HepG2 (cell line): ENCODE measurements around the gene CNTRL. TPM values are rescaled to one million over a fixed set of nuclear protein-coding genes. Genes with fewer than 3 reads are reported as not detected.

Experiments
- DPF2 ChIP-seq: sonication (generic); formaldehyde crosslinking; IDR thresholded peaks from 2 replicates; pipeline ENCODE4 v1.4.0; 2020; ENCODE audit warnings: mild to moderate bottlenecking, low read depth, missing genetic modification reagents, borderline replicate concordance
- HNRNPK ChIP-seq: fragments of 200-400 bp; formaldehyde crosslinking; IDR thresholded peaks from 2 replicates; pipeline ENCODE4 v1.6.1; 2018; ENCODE audit warnings: low read length, low read depth, moderate library complexity, mild to moderate bottlenecking; ENCODE audit not compliant: poor library complexity, severe bottlenecking
- HOXA5 ChIP-seq: sonication (generic); formaldehyde crosslinking; IDR thresholded peaks from 2 replicates; pipeline ENCODE4 v1.4.0; 2020; ENCODE audit warnings: missing genetic modification reagents
- IKZF4 ChIP-seq: sonication (generic); formaldehyde crosslinking; IDR thresholded peaks from 2 replicates; pipeline ENCODE4 v1.5.1; 2020; ENCODE audit warnings: borderline replicate concordance, mild to moderate bottlenecking, low read depth, missing genetic modification reagents; ENCODE audit errors: not compliant biosample characterization
- KAT2B ChIP-seq: fragments of 150-350 bp; IDR thresholded peaks from 2 replicates; pipeline ENCODE4 v1.6.1; 2014; ENCODE audit warnings: low read depth, low read length, borderline replicate concordance
- KMT2B ChIP-seq: IDR thresholded peaks from 2 replicates; pipeline ENCODE4 v1.6.1; 2016; ENCODE audit warnings: missing genetic modification reagents, missing compliant biosample characterization
- PAF1 ChIP-seq: IDR thresholded peaks from 2 replicates; pipeline ENCODE4 v1.6.1; 2016; ENCODE audit warnings: missing genetic modification reagents, missing compliant biosample characterization
- PHF20 ChIP-seq: sonication (generic); formaldehyde crosslinking; IDR thresholded peaks from 2 replicates; pipeline ENCODE4 v1.5.0; 2020; ENCODE audit warnings: mild to moderate bottlenecking, missing genetic modification reagents
- SETDB1 ChIP-seq: sonication (generic); formaldehyde crosslinking; IDR thresholded peaks from 2 replicates; pipeline ENCODE4 v1.5.1; 2020; ENCODE audit warnings: missing genetic modification reagents, mild to moderate bottlenecking, borderline replicate concordance
- ZNF598 ChIP-seq: sonication (generic); formaldehyde crosslinking; IDR thresholded peaks from 2 replicates; pipeline ENCODE4 v1.5.1; 2020; ENCODE audit warnings: mild to moderate bottlenecking, missing genetic modification reagents, borderline replicate concordance
- polyA plus RNA-seq, 8 experiments: library from polyadenylated mRNA; depleted of rRNA in 3 of 8; stranded (reverse) in 7 of 8; unstranded in 1 of 8; fragments of >200 nt; fragmentation: Illumina TruSeq in 4 of 8; extraction: Trizol in 4 of 8; gene quantifications; 2 replicates each; pipeline versions ENCODE4 v1.2.1 to v1.2.3, GENCODE V29; 2011 to 2016; ENCODE audit warnings: low read depth in 4 of 8, missing spikeins in 1 of 8, mixed read lengths in 1 of 8; ENCODE audit not compliant: insufficient read depth in 1 of 8
- total RNA-seq, 5 experiments: library from RNA; depleted of rRNA; stranded (reverse); fragments of >200 nt; fragmentation: Illumina TruSeq; extraction: Trizol; gene quantifications; 2 replicates each; pipeline ENCODE4 v1.2.3, GENCODE V29; 2016; ENCODE audit warnings: low read depth in 1 of 5
- TF ChIP-seq, protein P1 (sequence below): IDR thresholded peaks from 2 replicates; pipeline ENCODE4 v1.6.1; 2012; ENCODE audit warnings: low read depth, low read length, improper control_type of control experiment
- TF ChIP-seq, protein P2 (sequence below): fragments of 450-650 bp; IDR thresholded peaks from 2 replicates; pipeline ENCODE4 v1.6.1; 2017; ENCODE audit warnings: mild to moderate bottlenecking
- TF ChIP-seq, protein P3 (sequence below): IDR thresholded peaks from 2 replicates; pipeline ENCODE4 v1.6.1; 2016; ENCODE audit warnings: missing genetic modification reagents, missing compliant biosample characterization
- TF ChIP-seq, protein P4 (sequence below): sonication (generic); formaldehyde crosslinking; IDR thresholded peaks from 2 replicates; pipeline ENCODE4 v1.9.0; 2021; ENCODE audit warnings: mild to moderate bottlenecking, missing genetic modification reagents
- TF ChIP-seq, protein P5 (sequence below): IDR thresholded peaks from 2 replicates; pipeline ENCODE4 v1.6.1; 2016; ENCODE audit warnings: control low read depth

Gene CNTRL
- total and polyA plus RNA-seq, 2 of the 13 experiments (the other 11 are each of a cell fraction or from before 2014, with no cell fraction given), result 7.5 to 11.8 TPM

DNA sequence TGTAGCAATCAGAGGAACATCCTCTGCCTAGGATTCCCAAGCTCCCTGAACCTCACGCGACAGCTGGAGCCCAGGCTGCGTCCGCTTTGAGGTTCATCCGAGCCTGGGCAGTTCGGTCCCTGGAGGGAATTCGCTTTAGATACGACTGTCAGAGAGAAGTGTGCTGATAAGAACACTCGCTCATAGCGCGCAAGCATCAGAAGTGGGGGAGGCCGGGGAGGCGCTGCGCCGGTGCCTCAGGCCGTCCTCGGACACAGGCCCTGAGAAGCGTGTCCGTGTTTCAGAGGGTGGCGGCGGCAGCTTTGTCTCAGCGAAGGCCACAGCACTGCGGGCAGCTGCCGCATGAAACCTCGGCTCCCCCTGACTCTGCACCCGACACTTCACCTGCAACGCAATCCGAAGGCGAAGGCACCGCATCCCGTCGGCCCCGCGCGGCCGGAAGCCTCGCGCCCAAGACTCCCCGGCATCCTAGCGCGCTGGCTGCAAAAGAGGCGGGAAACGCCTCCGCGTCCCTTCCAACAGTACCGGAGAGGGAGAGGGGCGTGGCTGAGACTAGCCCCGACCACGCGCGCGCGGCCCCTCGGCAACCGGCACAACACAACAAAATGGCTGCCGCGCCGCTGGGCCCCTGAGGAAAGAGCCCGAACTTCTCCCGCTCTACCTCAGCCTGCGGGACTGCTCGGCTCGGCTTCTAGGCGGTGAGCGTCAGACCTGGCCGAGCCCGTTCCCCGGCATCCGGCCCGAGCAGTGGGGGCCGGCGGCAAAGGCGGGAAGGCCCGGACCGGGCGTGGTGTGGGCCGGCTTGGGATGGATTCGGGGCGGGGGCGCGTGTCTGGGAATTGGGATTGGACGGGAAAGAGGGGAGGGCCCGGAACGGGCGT, at the start of gene CNTRL (continued):
- TF ChIP-seq, protein P1, sequence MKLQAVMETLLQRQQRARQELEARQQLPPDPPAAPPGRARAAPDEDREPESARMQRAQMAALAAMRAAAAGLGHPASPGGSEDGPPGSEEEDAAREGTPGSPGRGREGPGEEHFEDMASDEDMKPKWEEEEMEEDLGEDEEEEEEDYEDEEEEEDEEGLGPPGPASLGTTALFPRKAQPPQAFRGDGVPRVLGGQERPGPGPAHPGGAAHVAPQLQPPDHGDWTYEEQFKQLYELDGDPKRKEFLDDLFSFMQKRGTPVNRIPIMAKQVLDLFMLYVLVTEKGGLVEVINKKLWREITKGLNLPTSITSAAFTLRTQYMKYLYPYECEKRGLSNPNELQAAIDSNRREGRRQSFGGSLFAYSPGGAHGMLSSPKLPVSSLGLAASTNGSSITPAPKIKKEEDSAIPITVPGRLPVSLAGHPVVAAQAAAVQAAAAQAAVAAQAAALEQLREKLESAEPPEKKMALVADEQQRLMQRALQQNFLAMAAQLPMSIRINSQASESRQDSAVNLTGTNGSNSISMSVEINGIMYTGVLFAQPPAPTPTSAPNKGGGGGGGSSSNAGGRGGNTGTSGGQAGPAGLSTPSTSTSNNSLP, result no peak
- TF ChIP-seq DPF2 (CRISPR knock-in tag), result no peak
- peak; percentile 79 for TF ChIP-seq PHF20 (CRISPR knock-in tag)
- TF ChIP-seq SETDB1 (CRISPR knock-in tag), result peak; percentile 63; the same call in 1 of the 2 replicates
- peak; percentile 97; the same call in 1 of the 2 replicates for TF ChIP-seq ZNF598 (CRISPR knock-in tag)
- TF ChIP-seq HNRNPK, result peak; percentile 99
- TF ChIP-seq, protein P2, sequence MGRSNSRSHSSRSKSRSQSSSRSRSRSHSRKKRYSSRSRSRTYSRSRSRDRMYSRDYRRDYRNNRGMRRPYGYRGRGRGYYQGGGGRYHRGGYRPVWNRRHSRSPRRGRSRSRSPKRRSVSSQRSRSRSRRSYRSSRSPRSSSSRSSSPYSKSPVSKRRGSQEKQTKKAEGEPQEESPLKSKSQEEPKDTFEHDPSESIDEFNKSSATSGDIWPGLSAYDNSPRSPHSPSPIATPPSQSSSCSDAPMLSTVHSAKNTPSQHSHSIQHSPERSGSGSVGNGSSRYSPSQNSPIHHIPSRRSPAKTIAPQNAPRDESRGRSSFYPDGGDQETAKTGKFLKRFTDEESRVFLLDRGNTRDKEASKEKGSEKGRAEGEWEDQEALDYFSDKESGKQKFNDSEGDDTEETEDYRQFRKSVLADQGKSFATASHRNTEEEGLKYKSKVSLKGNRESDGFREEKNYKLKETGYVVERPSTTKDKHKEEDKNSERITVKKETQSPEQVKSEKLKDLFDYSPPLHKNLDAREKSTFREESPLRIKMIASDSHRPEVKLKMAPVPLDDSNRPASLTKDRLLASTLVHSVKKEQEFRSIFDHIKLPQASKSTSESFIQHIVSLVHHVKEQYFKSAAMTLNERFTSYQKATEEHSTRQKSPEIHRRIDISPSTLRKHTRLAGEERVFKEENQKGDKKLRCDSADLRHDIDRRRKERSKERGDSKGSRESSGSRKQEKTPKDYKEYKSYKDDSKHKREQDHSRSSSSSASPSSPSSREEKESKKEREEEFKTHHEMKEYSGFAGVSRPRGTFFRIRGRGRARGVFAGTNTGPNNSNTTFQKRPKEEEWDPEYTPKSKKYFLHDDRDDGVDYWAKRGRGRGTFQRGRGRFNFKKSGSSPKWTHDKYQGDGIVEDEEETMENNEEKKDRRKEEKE, result no peak
- peak; percentile 83; the same call in 1 of the 2 replicates for TF ChIP-seq HOXA5 (CRISPR knock-in tag)
- TF ChIP-seq PAF1 (CRISPR knock-in tag), result no peak
- peak; percentile 91 for TF ChIP-seq IKZF4 (CRISPR knock-in tag)
- TF ChIP-seq, protein P3, sequence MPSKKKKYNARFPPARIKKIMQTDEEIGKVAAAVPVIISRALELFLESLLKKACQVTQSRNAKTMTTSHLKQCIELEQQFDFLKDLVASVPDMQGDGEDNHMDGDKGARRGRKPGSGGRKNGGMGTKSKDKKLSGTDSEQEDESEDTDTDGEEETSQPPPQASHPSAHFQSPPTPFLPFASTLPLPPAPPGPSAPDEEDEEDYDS (CRISPR knock-in tag), result peak; percentile 82
- no peak for TF ChIP-seq KAT2B
- TF ChIP-seq, protein P4, sequence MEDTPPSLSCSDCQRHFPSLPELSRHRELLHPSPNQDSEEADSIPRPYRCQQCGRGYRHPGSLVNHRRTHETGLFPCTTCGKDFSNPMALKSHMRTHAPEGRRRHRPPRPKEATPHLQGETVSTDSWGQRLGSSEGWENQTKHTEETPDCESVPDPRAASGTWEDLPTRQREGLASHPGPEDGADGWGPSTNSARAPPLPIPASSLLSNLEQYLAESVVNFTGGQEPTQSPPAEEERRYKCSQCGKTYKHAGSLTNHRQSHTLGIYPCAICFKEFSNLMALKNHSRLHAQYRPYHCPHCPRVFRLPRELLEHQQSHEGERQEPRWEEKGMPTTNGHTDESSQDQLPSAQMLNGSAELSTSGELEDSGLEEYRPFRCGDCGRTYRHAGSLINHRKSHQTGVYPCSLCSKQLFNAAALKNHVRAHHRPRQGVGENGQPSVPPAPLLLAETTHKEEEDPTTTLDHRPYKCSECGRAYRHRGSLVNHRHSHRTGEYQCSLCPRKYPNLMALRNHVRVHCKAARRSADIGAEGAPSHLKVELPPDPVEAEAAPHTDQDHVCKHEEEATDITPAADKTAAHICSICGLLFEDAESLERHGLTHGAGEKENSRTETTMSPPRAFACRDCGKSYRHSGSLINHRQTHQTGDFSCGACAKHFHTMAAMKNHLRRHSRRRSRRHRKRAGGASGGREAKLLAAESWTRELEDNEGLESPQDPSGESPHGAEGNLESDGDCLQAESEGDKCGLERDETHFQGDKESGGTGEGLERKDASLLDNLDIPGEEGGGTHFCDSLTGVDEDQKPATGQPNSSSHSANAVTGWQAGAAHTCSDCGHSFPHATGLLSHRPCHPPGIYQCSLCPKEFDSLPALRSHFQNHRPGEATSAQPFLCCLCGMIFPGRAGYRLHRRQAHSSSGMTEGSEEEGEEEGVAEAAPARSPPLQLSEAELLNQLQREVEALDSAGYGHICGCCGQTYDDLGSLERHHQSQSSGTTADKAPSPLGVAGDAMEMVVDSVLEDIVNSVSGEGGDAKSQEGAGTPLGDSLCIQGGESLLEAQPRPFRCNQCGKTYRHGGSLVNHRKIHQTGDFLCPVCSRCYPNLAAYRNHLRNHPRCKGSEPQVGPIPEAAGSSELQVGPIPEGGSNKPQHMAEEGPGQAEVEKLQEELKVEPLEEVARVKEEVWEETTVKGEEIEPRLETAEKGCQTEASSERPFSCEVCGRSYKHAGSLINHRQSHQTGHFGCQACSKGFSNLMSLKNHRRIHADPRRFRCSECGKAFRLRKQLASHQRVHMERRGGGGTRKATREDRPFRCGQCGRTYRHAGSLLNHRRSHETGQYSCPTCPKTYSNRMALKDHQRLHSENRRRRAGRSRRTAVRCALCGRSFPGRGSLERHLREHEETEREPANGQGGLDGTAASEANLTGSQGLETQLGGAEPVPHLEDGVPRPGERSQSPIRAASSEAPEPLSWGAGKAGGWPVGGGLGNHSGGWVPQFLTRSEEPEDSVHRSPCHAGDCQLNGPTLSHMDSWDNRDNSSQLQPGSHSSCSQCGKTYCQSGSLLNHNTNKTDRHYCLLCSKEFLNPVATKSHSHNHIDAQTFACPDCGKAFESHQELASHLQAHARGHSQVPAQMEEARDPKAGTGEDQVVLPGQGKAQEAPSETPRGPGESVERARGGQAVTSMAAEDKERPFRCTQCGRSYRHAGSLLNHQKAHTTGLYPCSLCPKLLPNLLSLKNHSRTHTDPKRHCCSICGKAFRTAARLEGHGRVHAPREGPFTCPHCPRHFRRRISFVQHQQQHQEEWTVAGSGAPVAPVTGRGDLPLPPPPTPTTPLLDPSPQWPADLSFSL (CRISPR knock-in tag), result peak; percentile 12; the same call in 1 of the 2 replicates
- peak; percentile 96 for TF ChIP-seq KMT2B
- TF ChIP-seq, protein P5, sequence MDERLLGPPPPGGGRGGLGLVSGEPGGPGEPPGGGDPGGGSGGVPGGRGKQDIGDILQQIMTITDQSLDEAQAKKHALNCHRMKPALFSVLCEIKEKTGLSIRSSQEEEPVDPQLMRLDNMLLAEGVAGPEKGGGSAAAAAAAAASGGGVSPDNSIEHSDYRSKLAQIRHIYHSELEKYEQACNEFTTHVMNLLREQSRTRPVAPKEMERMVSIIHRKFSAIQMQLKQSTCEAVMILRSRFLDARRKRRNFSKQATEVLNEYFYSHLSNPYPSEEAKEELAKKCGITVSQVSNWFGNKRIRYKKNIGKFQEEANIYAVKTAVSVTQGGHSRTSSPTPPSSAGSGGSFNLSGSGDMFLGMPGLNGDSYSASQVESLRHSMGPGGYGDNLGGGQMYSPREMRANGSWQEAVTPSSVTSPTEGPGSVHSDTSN (CRISPR knock-in tag), result no peak
